ENCODE measurements around the gene SSTR3. TPM values are rescaled to one million over a fixed set of nuclear protein-coding genes. Genes with fewer than 3 reads are reported as not detected.

Gene SSTR3
- total RNA-seq, 1 donor from 2014 or later = not detected

DNA sequence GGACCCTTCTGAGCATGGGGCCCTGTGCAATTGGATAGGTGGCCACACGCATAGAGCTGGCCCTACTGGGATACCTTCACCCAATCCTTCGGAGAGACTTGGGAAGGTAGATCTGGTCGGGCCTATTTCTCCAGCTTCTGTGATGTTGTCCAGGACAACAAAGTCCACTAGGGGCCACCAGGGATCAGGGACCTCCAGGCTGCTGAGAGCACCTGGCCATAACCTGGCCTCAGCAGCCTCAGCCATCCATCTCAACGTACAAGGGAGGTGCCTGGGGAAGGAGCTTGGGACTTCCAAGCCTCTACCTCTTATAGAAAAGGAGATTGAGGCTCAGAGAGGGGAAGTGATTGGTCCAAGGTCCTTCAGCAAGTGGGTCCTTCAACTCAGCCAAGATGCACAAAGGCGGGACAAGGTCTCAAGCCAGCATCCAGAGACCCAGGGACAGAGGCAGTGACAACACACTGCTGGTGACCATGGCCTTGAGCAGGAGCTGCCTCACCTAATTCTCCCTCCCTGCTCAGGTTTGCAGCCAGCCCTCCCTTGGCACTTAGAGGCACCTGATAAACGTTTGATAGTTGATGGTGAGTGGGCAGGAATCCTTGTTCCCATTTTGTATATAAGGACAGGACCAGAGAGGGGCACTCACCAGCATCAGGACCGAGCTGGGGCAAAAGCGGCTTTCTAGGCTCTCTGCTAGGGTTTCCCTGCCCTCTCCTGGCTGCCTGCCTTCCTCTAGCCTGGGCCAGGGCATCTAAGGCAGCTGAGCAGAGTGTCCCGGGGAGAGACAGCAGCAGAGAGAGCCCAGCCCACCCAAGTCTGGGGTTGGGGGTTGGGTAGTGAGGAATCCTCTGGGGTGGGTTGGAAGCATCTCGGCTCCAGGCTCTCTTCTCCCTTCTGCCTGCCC is 27.3 kb upstream of the SSTR3 start:
- Histone ChIP-seq H3K4me3 (no peak overlapping the region), H3K4me1 (no peaks in the 10 kb centered on the region), H3K27ac (no peak overlapping the region), H3K36me3 (no peaks in the 10 kb centered on the region), H3K27me3 (no peaks in the 10 kb centered on the region), H3K9me3 (no peaks in the 10 kb centered on the region)
- DNase-seq (ENCODE audit: extremely low spot score in 2 of 2) = no peak
- TF ChIP-seq POLR2AphosphoS5 (IDR thresholded peaks at IDR 0.05; ENCODE audit: insufficient read depth in 1 of 2, low read depth in 1 of 2) = no peak
- TF ChIP-seq, protein P1, sequence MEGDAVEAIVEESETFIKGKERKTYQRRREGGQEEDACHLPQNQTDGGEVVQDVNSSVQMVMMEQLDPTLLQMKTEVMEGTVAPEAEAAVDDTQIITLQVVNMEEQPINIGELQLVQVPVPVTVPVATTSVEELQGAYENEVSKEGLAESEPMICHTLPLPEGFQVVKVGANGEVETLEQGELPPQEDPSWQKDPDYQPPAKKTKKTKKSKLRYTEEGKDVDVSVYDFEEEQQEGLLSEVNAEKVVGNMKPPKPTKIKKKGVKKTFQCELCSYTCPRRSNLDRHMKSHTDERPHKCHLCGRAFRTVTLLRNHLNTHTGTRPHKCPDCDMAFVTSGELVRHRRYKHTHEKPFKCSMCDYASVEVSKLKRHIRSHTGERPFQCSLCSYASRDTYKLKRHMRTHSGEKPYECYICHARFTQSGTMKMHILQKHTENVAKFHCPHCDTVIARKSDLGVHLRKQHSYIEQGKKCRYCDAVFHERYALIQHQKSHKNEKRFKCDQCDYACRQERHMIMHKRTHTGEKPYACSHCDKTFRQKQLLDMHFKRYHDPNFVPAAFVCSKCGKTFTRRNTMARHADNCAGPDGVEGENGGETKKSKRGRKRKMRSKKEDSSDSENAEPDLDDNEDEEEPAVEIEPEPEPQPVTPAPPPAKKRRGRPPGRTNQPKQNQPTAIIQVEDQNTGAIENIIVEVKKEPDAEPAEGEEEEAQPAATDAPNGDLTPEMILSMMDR (IDR thresholded peaks at IDR 0.05) = no peak
- TF ChIP-seq POLR2A (IDR thresholded peaks at IDR 0.05) = no peak
- intact Hi-C loops (cut with DNase I) = no loop called here

DNA sequence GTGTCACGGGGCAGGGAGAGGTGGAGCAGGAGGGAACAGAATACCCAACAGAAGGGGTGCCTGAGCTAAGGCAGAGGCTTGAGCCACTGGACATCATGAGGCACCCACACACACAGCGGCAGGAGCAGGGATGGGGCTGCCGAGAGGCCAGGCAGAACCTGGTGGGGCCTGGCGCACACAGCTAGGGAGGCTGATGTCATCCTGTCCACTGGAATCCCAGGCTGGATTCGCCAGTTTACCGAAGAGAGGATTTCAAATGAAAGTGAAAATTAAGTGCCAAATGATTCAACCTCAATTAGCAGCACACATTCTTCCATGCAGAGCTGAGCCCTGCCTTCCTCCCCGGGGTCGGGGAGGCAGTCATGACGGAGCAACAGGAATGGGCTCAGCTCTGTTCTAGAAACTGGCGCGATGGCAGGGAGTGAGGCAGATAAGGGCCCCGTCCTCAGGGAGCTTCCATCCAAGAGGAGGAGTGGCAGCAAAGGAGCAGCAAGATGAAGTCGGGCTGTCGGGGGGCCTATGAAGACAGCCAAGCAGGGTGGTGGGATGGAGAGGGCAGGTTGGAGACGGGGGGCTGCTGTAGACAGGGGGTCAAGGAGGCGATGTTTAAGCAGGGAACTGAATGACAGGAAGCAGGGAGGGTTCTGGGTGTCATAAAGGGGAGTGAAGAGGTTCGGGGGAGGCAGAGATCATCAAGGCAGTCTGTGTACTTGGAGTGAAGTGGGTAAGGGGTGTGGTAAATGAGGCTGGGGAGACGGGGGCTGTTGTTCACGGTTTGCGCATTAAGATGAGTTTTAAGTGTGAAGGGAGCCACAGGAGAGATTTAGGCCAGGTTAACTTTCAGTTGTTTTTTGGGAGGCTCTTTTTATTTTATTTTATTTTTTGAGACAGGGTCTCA is 25.3 kb upstream of the SSTR3 start:
- TF ChIP-seq, protein P1 (IDR thresholded peaks at IDR 0.05) = no peak
- no peak for TF ChIP-seq POLR2AphosphoS5 (IDR thresholded peaks at IDR 0.05; ENCODE audit: insufficient read depth in 1 of 2, low read depth in 1 of 2)
- TF ChIP-seq POLR2A (IDR thresholded peaks at IDR 0.05) = no peak
- Histone ChIP-seq H3K4me1 (no peaks in the 10 kb centered on the region), H3K27ac (no peak overlapping the region), H3K27me3 (no peaks in the 10 kb centered on the region), H3K36me3 (no peaks in the 10 kb centered on the region), H3K9me3 (no peaks in the 10 kb centered on the region), H3K4me3 (no peak overlapping the region)
- DNase-seq (ENCODE audit: extremely low spot score in 2 of 2) = no peak
- intact Hi-C loops (cut with DNase I) = no loop called here

DNA sequence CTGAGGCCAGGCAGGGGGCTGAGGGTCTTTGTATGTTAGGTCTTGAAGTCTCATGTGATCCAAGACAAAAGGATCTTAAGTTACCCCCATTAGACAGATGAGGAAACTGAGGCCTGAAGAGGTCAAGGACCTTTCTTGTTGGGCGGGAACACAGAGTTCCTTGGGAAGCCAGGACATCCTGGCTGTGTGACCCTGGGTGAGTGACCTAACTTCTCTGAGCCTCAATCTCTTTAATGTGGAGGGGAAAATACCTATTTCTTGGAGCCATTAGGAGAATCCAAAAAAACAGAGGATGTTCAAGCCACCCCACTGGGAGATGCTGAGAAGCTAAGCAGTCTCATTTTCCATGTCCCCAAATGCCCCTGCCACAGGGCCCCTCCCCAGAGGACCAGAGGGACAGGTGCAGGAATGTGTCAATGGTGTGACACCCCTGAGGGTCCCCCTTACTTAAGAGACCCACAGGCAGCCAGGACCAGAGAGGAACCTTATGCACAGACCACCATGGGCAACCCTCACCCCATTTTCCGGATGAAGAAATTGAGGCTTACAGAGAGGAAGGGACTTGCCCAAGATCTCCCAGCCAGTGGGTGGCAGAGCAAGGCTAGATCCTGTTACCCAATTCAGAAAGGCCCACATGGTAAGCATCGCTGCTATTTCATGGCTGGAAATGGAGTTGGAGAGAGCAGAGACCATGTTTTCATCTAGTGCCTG is 23.8 kb upstream of the SSTR3 start:
- no peaks in the 10 kb centered on the region for H3K27me3 ChIP-seq
- no peak overlapping the region for H3K4me3 ChIP-seq
- no peak for DNase-seq (ENCODE audit: extremely low spot score in 2 of 2)
- no peaks in the 10 kb centered on the region for H3K4me1 ChIP-seq
- H3K36me3 ChIP-seq = no peaks in the 10 kb centered on the region
- no peak overlapping the region for H3K27ac ChIP-seq
- intact Hi-C loops (cut with DNase I) = no loop called here
- TF ChIP-seq, protein P1 (IDR thresholded peaks at IDR 0.05) = no peak
- TF ChIP-seq POLR2A (IDR thresholded peaks at IDR 0.05) (no peak), POLR2AphosphoS5 (IDR thresholded peaks at IDR 0.05; ENCODE audit: insufficient read depth in 1 of 2, low read depth in 1 of 2) (no peak)
- H3K9me3 ChIP-seq = no peaks in the 10 kb centered on the region

DNA sequence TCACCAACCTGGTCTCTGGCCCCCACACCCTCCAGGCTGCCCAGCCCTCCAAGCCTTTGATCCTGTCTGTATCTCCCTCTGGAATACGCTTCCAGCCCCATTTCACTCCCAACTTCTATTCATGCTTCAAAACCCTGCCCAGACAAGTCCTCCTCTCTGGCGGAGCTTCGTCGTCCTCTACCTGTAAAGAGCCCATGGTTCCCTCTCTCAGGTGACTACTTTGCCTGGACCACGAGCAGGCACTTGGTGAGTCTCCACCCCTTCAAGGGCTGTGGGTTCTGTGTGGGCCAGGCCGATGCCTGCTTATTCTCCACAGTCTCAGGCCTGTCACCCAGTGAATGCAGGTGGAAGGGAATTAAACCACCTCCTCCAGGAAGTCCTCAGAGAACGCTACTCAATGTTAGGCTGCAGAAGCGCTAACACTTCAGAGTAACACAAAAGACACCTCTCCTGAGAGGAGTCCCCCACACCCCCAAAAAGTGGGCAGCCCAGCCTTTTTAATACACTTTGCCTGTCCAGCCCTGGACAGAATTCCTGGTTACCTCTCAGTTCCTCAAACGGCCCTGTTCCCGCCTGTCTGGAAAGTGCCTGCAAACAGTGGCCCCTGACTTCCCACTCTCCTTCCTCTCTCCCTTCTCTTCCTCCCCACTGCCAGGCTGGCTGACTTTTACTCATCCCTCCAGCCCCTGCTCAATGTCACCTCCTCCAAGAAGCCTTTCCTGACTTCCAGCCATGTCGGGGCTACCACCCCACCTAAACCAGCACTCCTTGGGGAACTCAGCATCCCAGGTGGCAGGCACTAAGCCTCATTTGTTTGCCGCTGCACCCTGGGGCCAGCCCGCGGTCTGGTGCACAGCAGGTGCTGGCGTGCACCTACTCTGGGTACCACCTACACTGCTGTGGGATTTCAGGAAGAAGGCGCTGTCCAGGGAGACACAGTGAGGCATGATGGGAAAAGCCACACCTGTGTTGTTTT is 22.7 kb upstream of the SSTR3 start:
- intact Hi-C loops (cut with DNase I) = no loop called here
- Histone ChIP-seq H3K27ac (no peak overlapping the region), H3K27me3 (no peaks in the 10 kb centered on the region), H3K4me1 (no peaks in the 10 kb centered on the region), H3K4me3 (no peak overlapping the region), H3K36me3 (no peaks in the 10 kb centered on the region), H3K9me3 (no peaks in the 10 kb centered on the region)
- no peak for DNase-seq (ENCODE audit: extremely low spot score in 2 of 2)
- TF ChIP-seq POLR2AphosphoS5 (IDR thresholded peaks at IDR 0.05; ENCODE audit: insufficient read depth in 1 of 2, low read depth in 1 of 2) = no peak
- TF ChIP-seq, protein P1 (IDR thresholded peaks at IDR 0.05) = no peak
- no peak for TF ChIP-seq POLR2A (IDR thresholded peaks at IDR 0.05)
